KMS-11 (cell line): ENCODE results near the gene CAMKMT.

ENCODE experiments used
- H2AFZ ChIP-seq: fragments of 200-600 bp; sonication (generic); 2 replicates; pipeline ENCODE4 v1.6.1; 2016; ENCODE audit warnings: antibody characterized with exemption, mixed run types, low read depth
- H3K27ac ChIP-seq: fragments of 200-600 bp; sonication (generic); 2 replicates; pipeline ENCODE4 v1.6.1; 2016; ENCODE audit warnings: mild to moderate bottlenecking, mixed run types
- H3K27me3 ChIP-seq: fragments of 200-600 bp; sonication (generic); 2 replicates; pipeline ENCODE4 v1.6.1; 2017; ENCODE audit warnings: mild to moderate bottlenecking, low read depth, mixed run types, moderate library complexity; ENCODE audit not compliant: insufficient read depth
- H3K36me3 ChIP-seq: fragments of 200-600 bp; sonication (generic); 2 replicates; pipeline ENCODE4 v1.6.1; 2017; ENCODE audit warnings: mild to moderate bottlenecking, mixed run types; ENCODE audit not compliant: insufficient read depth
- H3K4me1 ChIP-seq: fragments of 200-600 bp; sonication (generic); 2 replicates; pipeline ENCODE4 v1.6.1; 2016; ENCODE audit warnings: mild to moderate bottlenecking, low read depth, mixed run types; ENCODE audit not compliant: poor library complexity, severe bottlenecking
- H3K4me2 ChIP-seq: fragments of 200-600 bp; sonication (generic); 2 replicates; pipeline ENCODE4 v1.7.0; 2016; ENCODE audit warnings: mild to moderate bottlenecking, mixed run types
- H3K4me3 ChIP-seq: fragments of 200-600 bp; sonication (generic); IDR thresholded peaks from 2 replicates; pipeline ENCODE4 v1.6.1; 2017; ENCODE audit warnings: low read depth, low read length, mixed read lengths; ENCODE audit not compliant: insufficient read depth
- H3K79me2 ChIP-seq: fragments of 200-600 bp; sonication (generic); 2 replicates; pipeline ENCODE4 v1.6.1; 2016; ENCODE audit warnings: low read depth, mixed run types; ENCODE audit not compliant: insufficient read depth
- H3K9ac ChIP-seq: fragments of 200-600 bp; sonication (generic); 2 replicates; pipeline ENCODE4 v1.6.1; 2016; ENCODE audit warnings: mild to moderate bottlenecking, mixed run types
- H4K20me1 ChIP-seq: fragments of 200-600 bp; sonication (generic); 2 replicates; pipeline ENCODE4 v1.6.1; 2016; ENCODE audit warnings: mild to moderate bottlenecking, mixed run types; ENCODE audit not compliant: insufficient read depth
- CTCF ChIP-seq: fragments of 200-600 bp; sonication (generic); conservative IDR thresholded peaks from 2 replicates; pipeline ENCODE4 v1.6.1; 2017; ENCODE audit warnings: low read depth, mild to moderate bottlenecking, antibody characterized with exemption, low read length, moderate library complexity, mixed read lengths

Gene CAMKMT

GRCh38 chr2:44751754-44752479 is 390.2 kb downstream of the CAMKMT start:
- no peaks in the 10 kb centered on the region for H3K79me2 ChIP-seq
- no peaks in the 10 kb centered on the region for H3K36me3 ChIP-seq
- H3K4me3 ChIP-seq, result no peak overlapping the region
- no peak overlapping the region for H3K4me2 ChIP-seq
- no peaks in the 10 kb centered on the region for H3K27me3 ChIP-seq
- peaks cover 35% of the 10 kb centered on the region for H3K4me1 ChIP-seq
- H3K9ac ChIP-seq, result no peak overlapping the region
- H2AFZ ChIP-seq, result no peak overlapping the region
- H3K27ac ChIP-seq, result no peak overlapping the region
- no peaks in the 10 kb centered on the region for H4K20me1 ChIP-seq
- TF ChIP-seq CTCF, result no peak

- Histone ChIP-seq H4K20me1 (no peaks in the 10 kb centered on the region), H3K27me3 (no peaks in the 10 kb centered on the region), H3K36me3 (no peaks in the 10 kb centered on the region), H3K4me2 (peak overlapping the region; percentile 41; the same call in 1 of the 2 replicates), H2AFZ (no peak overlapping the region), H3K4me1 (peaks cover 35% of the 10 kb centered on the region), H3K9ac (peak overlapping the region; percentile 31; the same call in 1 of the 2 replicates), H3K27ac (peak overlapping the region; percentile 69), H3K79me2 (no peaks in the 10 kb centered on the region), H3K4me3 (no peak overlapping the region)
- TF ChIP-seq CTCF, result no peak
Observed at GRCh38 chr2:44752761-44753160, 391.0 kb downstream of the CAMKMT start.

GRCh38 chr2:44753552-44754285 is 392.0 kb downstream of the CAMKMT start:
- H3K4me1 ChIP-seq, result peaks cover 35% of the 10 kb centered on the region
- H3K27me3 ChIP-seq, result no peaks in the 10 kb centered on the region
- H2AFZ ChIP-seq, result peak overlapping the region; percentile 7; the same call in 1 of the 2 replicates
- H3K9ac ChIP-seq, result peak overlapping the region; percentile 31; the same call in 1 of the 2 replicates
- no peaks in the 10 kb centered on the region for H3K36me3 ChIP-seq
- H3K79me2 ChIP-seq, result no peaks in the 10 kb centered on the region
- H3K4me2 ChIP-seq, result peak overlapping the region; percentile 41
- H4K20me1 ChIP-seq, result no peaks in the 10 kb centered on the region
- peak overlapping the region; percentile 69 for H3K27ac ChIP-seq
- H3K4me3 ChIP-seq, result no peak overlapping the region
- TF ChIP-seq CTCF, result no peak

GRCh38 chr2:44758591-44758990 is 396.8 kb downstream of the CAMKMT start:
- H4K20me1 ChIP-seq, result no peaks in the 10 kb centered on the region
- no peaks in the 10 kb centered on the region for H3K79me2 ChIP-seq
- H3K9ac ChIP-seq, result no peak overlapping the region
- no peak for TF ChIP-seq CTCF
- no peaks in the 10 kb centered on the region for H3K36me3 ChIP-seq
- H3K27me3 ChIP-seq, result no peaks in the 10 kb centered on the region
- H3K4me1 ChIP-seq, result peaks cover 26% of the 10 kb centered on the region
- H2AFZ ChIP-seq, result no peak overlapping the region
- H3K4me2 ChIP-seq, result no peak overlapping the region
- no peak overlapping the region for H3K4me3 ChIP-seq
- H3K27ac ChIP-seq, result no peak overlapping the region
